Measurements from ENCODE around the gene RGS16. TPM values are rescaled to one million over a fixed set of nuclear protein-coding genes. Genes with fewer than 3 reads are reported as not detected.

Gene RGS16
- total and polyA plus RNA-seq, 2 of the 13 experiments (the other 11 are each of a cell fraction or from before 2014, with no cell fraction given): not detected

- TF ChIP-seq, protein P1, sequence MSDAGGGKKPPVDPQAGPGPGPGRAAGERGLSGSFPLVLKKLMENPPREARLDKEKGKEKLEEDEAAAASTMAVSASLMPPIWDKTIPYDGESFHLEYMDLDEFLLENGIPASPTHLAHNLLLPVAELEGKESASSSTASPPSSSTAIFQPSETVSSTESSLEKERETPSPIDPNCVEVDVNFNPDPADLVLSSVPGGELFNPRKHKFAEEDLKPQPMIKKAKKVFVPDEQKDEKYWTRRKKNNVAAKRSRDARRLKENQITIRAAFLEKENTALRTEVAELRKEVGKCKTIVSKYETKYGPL (CRISPR knock-in tag; IDR thresholded peaks at IDR 0.05): no peak
- TF ChIP-seq SMC3 (IDR thresholded peaks at IDR 0.05; ENCODE audit: low read length): peak; percentile 62; the same call in 1 of the 2 replicates
- TF ChIP-seq ZNF639 (CRISPR knock-in tag; conservative IDR thresholded peaks at IDR 0.05): no peak
- TF ChIP-seq, protein P2, sequence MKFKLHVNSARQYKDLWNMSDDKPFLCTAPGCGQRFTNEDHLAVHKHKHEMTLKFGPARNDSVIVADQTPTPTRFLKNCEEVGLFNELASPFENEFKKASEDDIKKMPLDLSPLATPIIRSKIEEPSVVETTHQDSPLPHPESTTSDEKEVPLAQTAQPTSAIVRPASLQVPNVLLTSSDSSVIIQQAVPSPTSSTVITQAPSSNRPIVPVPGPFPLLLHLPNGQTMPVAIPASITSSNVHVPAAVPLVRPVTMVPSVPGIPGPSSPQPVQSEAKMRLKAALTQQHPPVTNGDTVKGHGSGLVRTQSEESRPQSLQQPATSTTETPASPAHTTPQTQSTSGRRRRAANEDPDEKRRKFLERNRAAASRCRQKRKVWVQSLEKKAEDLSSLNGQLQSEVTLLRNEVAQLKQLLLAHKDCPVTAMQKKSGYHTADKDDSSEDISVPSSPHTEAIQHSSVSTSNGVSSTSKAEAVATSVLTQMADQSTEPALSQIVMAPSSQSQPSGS (CRISPR knock-in tag; IDR thresholded peaks at IDR 0.05): no peak
- TF ChIP-seq MTA1 (CRISPR knock-in tag; IDR thresholded peaks at IDR 0.05; ENCODE audit: borderline replicate concordance): no peak
- no peak for TF ChIP-seq CAMTA2 (CRISPR knock-in tag; IDR thresholded peaks at IDR 0.05; ENCODE audit: borderline replicate concordance)
- no peak for TF ChIP-seq ZNF772 (CRISPR knock-in tag; IDR thresholded peaks at IDR 0.05)
- TF ChIP-seq ADNP (CRISPR knock-in tag; IDR thresholded peaks at IDR 0.05): no peak
These were observed 8.4 kb downstream of the RGS16 start (continued) for GRCh38 chr1:182595641-182596240.

- Histone ChIP-seq H3K9ac (ENCODE audit: insufficient read depth, low read depth, low read length) (no peak overlapping the region), H3K27ac (ENCODE audit: extremely low read length, insufficient read depth, low read length) (no peak overlapping the region), H3K4me1 (ENCODE audit: insufficient read depth, low read length) (peaks cover 9% of the 10 kb centered on the region), H3K4me2 (ENCODE audit: low read depth, low read length) (no peak overlapping the region), H3K27me3 (ENCODE audit: control insufficient read depth in 1 of 2, insufficient read depth in 2 of 2, low read length in 2 of 2) (no peaks in the 10 kb centered on the region), H3K36me3 (replicated peaks in 1 of 2; ENCODE audit: control insufficient read depth in 1 of 2, insufficient read depth in 2 of 2, low read length in 2 of 2) (no peaks in the 10 kb centered on the region), H3K4me3 (replicated peaks in 1 of 3; ENCODE audit: insufficient read depth in 1 of 3, low read depth in 2 of 3, low read length in 3 of 3) (no peak overlapping the region), H3K79me2 (ENCODE audit: insufficient read depth, low read length) (no peaks in the 10 kb centered on the region), H3K9me3 (ENCODE audit: low read length) (no peaks in the 10 kb centered on the region), H2AFZ (ENCODE audit: low read length) (no peak overlapping the region), H4K20me1 (ENCODE audit: insufficient read depth, low read length) (no peaks in the 10 kb centered on the region)
- 15% methylated on average over 4 of the region's 5 CpGs for WGBS (ENCODE audit: low lambda C conversion rate)
- no peak for ATAC-seq
- in situ Hi-C loops (cut with HindIII; ENCODE audit: extremely low pct_ligation_motif_present, low pct_unique_long_range_greater_than_20kb) (loop anchor here (10.0 kb wide), 1 partner anchor 145 kb away; no protein-coding TSS in a partner anchor), intact Hi-C loops (cut with micrococcal nuclease; ENCODE audit: unreplicated experiment) (no loop called here)
- no peak for FAIRE-seq
- BruUV-seq (replicated peaks): no TSS peak
- no peak for DNase-seq (ENCODE audit: low spot score)
- ChIA-PET CTCF (ENCODE audit: low intra/inter-chr PET ratio, low total read pairs) (no interaction called here), POLR2A (no interaction called here)
- TF ChIP-seq KDM6A (CRISPR knock-in tag; IDR thresholded peaks at IDR 0.05; ENCODE audit: low read depth) (no peak), NR3C1 (CRISPR knock-in tag; IDR thresholded peaks at IDR 0.05) (no peak), ZNF24 (IDR thresholded peaks at IDR 0.05) (no peak)
These were observed 14.3 kb downstream of the RGS16 start for GRCh38 chr1:182589931-182590330.
